Measurements from ENCODE around the gene OPRM1.
A peak's percentile ranks its signal among the peaks of the same experiment; 100 is the strongest.
"Not testable (repeated sequence)": the region's sequence is repeated elsewhere in the genome, so short reads cannot be mapped to it uniquely, and the experiment has no call there.

The OPRM1 gene

DNA sequence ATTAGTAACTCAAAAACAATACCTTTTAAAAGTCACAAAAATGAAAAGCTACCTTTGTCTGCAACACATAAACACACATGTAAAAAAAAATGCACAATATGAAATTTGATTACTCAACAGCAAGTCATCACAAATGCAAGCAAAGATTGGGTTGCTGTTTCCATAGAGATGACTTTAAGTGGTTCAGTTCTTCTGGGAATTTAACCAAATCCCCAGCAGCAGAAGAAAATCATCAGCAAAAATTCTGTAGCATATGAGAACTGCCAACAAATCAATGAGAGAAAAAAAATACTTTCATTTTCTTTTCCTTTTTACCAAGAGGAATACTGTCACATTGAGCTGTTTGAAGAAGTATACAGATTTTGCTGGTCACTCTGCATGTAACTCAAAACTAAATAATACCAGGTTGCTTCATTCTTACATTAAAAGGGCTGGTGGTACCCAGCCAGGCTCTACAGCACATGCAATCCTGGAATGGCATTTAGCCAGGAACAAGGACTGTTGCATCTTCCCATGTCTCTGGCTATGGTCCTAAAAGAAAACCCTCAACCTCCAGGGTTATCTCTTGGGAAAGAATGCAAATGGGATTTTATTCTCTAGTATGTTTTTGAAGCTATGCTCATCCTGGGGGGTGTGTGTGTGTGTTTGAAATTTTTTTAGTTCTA is 158.3 kb downstream of the OPRM1 start:
- TF ChIP-seq, protein P1, sequence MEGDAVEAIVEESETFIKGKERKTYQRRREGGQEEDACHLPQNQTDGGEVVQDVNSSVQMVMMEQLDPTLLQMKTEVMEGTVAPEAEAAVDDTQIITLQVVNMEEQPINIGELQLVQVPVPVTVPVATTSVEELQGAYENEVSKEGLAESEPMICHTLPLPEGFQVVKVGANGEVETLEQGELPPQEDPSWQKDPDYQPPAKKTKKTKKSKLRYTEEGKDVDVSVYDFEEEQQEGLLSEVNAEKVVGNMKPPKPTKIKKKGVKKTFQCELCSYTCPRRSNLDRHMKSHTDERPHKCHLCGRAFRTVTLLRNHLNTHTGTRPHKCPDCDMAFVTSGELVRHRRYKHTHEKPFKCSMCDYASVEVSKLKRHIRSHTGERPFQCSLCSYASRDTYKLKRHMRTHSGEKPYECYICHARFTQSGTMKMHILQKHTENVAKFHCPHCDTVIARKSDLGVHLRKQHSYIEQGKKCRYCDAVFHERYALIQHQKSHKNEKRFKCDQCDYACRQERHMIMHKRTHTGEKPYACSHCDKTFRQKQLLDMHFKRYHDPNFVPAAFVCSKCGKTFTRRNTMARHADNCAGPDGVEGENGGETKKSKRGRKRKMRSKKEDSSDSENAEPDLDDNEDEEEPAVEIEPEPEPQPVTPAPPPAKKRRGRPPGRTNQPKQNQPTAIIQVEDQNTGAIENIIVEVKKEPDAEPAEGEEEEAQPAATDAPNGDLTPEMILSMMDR (IDR thresholded peaks at IDR 0.05; ENCODE audit: low read length, missing control alignments): no peak
- H3K4me3 ChIP-seq (replicated peaks; ENCODE audit: low read depth, low read length): no peak overlapping the region
- DNase-seq (ENCODE audit: low read depth): peak; percentile 24

DNA sequence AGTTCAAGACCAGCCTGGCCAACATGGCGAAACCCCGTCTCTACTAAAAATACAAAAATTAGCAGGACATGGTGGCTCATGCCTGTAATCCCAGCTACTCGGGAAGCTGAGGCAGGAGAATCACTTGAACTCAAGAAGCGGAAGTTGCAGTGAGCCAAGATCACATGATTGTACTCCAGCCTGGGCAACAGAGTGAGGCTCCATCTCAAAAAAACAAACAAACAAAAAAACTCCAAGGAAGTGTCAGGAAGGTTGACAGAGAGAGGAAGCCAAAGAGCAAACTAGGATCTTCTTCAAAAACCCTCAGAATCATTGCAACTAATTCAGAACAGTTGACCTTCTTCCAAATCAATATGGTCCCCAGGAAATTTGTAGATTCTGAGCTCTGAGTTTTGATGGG is 162.6 kb downstream of the OPRM1 start:
- DNase-seq (ENCODE audit: low read depth); H3K4me3 ChIP-seq (replicated peaks; ENCODE audit: low read depth, low read length): not testable (repeated sequence)

DNA sequence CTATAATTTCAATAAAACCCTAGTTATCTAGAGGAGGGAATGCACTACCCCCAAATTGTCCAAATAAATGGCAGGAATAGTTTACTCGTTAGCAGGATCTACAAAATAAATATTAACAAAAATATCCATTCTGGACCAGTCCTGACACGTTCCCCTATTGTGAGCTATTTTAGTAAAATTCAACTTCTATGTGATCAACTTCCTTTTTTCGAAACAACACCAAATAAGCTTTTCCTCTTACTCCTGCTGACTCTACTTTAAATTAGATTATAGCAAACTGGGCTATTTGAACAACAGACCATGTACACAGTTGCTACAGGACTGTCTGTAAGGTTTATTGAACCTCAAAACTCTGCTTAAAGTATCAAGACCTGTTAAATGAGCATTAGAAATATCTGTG is 163.3 kb downstream of the OPRM1 start:
- no peak for DNase-seq (ENCODE audit: low read depth)
- TF ChIP-seq, protein P1 (IDR thresholded peaks at IDR 0.05; ENCODE audit: low read length, missing control alignments): no peak
- no peak overlapping the region for H3K4me3 ChIP-seq (replicated peaks; ENCODE audit: low read depth, low read length)

DNA sequence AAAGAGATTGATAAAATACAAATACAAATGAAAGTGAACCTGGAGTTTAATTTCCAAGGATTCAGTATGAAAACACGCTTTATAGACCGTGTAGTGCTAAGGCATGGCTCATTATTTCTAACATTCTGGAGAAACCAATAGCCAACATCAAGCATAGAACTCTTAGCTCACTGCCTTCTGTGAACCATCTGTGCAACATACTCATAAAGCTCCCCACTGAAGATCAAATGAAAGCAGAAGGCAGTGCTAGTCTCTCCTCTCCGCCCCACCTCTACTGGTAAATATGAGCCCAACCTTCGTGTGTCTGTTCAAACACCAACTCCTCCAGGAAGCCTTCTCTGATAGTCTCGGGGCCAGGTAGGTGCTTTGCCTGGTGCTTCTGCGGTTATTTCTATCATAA is 163.9 kb downstream of the OPRM1 start:
- no peak overlapping the region for H3K4me3 ChIP-seq (replicated peaks; ENCODE audit: low read depth, low read length)
- no peak for DNase-seq (ENCODE audit: low read depth)
- TF ChIP-seq, protein P1 (IDR thresholded peaks at IDR 0.05; ENCODE audit: low read length, missing control alignments): no peak

DNA sequence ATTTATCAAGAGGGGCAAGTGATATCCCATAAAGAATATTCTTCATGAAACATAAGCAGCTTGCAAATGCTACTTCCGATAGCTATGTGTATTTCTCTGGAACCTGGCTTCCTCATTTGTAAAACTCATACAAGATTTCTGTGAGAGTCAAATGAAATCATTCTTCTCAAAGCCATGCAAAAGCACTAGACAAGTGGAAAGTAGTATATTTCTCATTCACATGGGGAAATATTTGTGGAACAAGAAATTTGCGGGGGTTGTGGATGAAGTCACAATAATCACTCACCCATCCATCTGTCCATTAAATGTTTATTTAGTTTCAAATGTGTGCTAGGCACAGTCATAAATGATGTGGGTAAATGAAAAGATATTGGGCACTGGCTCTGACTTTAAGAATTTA is 167.1 kb downstream of the OPRM1 start:
- TF ChIP-seq, protein P1 (IDR thresholded peaks at IDR 0.05; ENCODE audit: low read length, missing control alignments): no peak
- no peak for DNase-seq (ENCODE audit: low read depth)
- H3K4me3 ChIP-seq (replicated peaks; ENCODE audit: low read depth, low read length): no peak overlapping the region

DNA sequence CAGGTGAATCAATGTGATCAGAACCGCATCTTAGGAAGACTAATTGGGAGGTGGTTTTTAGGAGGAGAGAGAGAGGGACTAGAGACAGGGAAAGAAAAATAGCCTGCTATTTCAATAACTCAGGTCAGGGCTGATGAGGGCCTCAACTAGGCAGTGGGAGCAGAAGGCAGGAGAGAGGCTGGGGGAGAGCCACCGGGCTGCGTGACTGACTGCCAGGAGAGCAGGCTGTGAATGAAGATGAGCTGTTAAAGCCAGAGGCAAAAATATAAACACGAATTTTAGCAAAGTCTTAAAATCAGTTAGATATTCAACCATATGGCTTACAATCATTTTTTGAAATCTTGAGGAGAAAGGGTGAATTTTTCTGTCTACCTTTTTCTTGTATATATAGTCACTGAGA is 168.0 kb downstream of the OPRM1 start:
- no peak for DNase-seq (ENCODE audit: low read depth)
- TF ChIP-seq, protein P1 (IDR thresholded peaks at IDR 0.05; ENCODE audit: low read length, missing control alignments): no peak
- H3K4me3 ChIP-seq (replicated peaks; ENCODE audit: low read depth, low read length): no peak overlapping the region

DNA sequence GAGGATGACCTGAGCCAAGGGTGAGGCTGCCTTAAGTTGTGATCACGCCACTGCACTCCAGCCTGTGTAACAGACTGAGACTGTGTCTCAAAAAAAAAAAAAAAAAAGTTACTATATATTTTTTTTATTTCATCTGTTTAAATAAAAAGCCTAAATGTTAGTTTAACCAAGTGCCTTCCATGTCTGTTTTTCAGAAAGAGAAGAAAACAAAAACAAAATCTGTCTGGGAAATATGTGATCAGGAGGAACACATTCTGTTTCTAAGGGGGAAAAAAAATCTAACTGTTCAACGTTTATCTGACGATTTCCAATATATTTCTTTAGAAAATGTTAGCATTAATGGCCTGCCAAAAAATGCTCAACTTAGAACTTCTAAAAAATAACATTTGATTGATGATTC is 170.5 kb downstream of the OPRM1 start:
- no peak for DNase-seq (ENCODE audit: low read depth)
- TF ChIP-seq, protein P1 (IDR thresholded peaks at IDR 0.05; ENCODE audit: low read length, missing control alignments): no peak
- no peak overlapping the region for H3K4me3 ChIP-seq (replicated peaks; ENCODE audit: low read depth, low read length)
